Measurements from ENCODE around the gene DRC3.
A peak's percentile ranks its signal among the peaks of the same experiment; 100 is the strongest.
"Not testable (repeated sequence)": the region's sequence is repeated elsewhere in the genome, so short reads cannot be mapped to it uniquely, and the experiment has no call there.

Gene DRC3

GRCh38 chr17:17942846-17943245 is 29.8 kb upstream of the DRC3 start:
- peak; percentile 56 for DNase-seq

GRCh38 chr17:17943281-17943984 is 29.2 kb upstream of the DRC3 start:
- peak; percentile 41 for DNase-seq

DNA sequence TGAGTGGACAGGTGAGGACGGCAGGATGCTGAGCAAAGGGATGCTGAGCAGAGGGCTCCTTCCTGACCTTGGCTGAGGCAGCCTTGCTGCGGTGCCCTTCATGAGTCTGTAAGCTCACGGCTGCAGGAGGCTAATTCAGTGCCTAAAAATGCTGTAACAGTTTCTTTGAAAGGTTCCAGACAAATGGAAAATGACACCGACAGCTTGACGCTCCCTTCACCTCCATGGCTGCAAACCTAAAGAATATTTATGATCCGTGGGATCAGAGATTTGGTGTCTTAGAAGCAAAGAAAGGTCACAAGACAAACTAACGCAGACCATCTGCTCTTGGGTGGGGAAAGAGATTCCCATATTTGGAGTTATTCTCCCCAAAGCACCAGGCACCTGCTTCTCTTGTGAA is 28.4 kb upstream of the DRC3 start:
- DNase-seq = peak; percentile 41

DNA sequence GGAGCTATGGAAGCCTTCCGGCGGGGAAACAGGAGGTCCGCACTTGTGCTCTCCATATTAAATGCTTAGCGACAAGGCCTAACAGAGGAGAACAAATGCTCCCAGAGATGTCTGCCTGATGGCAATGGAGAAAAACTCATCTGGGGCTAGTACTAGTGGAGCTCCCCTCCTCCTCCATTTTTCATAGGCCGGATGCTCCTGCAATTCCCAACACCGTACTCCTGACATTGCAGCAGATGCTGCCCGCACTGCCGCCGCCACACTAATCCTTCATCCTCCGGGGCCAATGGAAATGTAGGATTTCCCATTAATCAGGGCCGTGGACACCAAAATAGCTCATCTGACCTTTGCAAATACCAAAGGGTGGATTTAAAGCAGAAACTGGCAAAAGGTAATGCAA is 27.9 kb upstream of the DRC3 start:
- peak; percentile 75 for DNase-seq

DNA sequence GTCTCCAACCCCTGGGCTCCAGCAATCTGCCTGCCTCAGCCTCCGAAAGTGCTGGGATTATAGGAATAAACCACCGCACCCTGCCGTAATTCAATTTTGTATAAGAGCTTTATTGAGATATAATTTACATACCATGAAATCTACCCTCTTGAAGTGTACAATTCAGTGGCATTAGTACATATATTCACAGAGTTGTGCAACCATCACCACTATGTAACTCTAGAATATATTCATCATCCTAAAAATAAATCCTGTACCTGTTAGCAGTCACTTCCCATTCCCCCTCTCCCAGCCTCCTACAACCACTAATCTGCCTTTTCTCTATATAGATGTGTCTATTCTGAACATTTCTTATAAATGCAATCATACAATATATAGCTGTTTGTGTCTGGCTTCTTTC is 26.6 kb upstream of the DRC3 start:
- DNase-seq = peak; percentile 38

DNA sequence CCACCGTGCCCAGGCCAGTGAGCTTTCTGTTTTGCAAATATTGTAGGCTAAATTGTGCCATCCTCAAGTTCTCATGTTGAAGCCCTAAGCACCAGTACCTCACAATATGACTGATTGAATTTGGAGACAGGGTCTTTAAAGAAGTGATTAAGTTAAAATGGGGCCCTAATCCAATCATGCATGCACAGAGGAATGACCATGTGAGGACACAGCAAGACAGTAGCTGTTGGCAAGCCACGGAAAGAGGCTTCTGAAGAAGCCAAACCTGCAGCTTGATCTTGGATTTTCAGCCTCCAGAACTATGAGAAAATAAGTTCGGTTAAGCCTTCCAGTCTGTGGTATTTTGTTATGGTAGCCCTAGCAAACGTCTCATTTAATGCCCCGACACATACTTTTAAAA is 25.4 kb upstream of the DRC3 start:
- DNase-seq = peak; percentile 94

GRCh38 chr17:17947966-17948365 is 24.7 kb upstream of the DRC3 start:
- no peak for DNase-seq

DNA sequence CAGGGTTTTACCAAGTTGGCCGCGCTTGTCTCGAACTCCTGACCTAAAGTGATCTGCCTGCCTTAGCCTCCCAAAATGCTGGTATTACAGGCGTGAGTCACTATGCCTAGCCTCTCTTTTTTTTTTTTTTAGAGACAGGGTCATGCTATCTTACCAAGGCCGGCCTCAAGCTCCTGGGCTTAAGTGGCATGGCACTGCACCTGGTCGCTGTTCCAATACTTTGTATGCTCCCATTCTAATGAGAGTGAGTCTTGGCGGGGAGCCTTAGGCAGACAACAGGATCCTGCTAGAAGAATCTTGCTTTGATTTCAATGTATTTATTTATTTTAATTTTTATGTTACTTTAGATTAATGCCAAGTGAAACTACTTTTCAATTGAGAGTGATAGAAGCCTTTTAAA is 22.3 kb upstream of the DRC3 start:
- no peak for DNase-seq

- no peak for DNase-seq
Observed at GRCh38 chr17:17950806-17951205, 21.9 kb upstream of the DRC3 start.

GRCh38 chr17:17951524-17951923 is 21.1 kb upstream of the DRC3 start:
- no peak for DNase-seq

- DNase-seq = no peak
Observed at GRCh38 chr17:17952691-17953090, 20.0 kb upstream of the DRC3 start.

DNA sequence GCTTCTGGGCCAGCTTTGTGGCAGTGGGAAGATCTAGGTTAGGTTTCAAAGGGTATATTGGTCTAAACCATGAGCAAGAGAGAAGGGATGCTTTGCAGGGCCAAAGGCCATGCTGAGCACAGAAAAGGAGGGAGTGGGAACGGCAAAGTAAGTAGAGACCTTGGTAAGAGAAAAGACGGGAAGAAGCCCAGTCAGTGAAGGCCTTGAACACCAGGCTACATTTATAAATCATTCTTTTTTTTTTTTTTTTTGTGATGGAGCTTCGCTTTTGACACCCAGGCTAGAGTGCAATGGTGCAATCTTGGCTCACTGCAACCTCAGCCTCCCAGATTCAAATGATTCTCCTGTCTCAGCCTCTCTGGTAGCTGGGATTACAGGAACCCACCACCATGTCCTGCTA is 18.6 kb upstream of the DRC3 start:
- no peak for DNase-seq

DNA sequence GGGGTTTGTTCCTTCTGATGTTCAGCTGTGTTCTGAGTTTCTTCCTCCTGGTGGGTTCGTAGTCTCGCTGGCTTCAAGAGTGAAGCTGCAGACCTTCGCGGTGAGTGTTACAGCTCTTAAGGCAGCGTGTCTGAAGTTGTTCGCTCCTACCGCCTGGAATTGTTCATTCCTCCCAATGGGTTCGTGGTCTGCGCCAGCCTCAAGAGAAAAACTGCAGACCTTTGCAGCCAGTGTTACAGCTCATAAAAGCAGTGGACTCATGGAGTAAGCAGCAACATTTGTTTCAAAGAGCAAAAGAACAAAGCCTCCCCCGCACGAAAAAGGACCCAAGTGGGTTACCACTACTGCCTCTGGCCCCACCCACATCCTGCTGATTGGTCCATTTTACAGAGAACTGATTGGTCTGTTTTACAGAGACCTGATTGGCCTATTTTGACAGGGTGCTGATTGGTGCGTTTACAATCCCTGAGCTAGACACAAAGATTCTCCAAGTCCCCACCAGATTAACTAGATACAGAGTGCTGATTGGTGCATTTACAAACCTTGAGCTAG is 16.8 kb upstream of the DRC3 start:
- not testable (repeated sequence) for DNase-seq

- DNase-seq = no peak
Observed at GRCh38 chr17:17957584-17957916, 15.1 kb upstream of the DRC3 start.

DNA sequence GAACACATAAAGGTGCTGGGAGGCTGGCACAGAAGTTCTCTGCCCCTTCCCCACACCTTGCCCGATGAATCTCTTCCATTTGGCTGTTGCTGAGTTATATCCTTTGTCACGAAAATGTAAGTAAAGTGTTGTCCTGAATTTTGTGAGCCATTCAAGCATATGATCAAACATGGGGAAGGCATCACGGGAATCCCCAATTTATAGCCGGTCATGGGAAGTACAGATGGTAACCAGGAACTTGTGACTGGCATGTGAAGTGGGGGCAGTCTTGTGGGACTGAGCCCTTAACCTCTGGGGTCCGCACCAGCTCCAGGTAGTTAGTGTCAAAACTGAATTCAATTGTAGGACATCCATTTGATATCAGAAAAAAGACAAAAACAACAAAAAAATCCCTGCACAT is 13.7 kb upstream of the DRC3 start:
- DNase-seq = no peak

- DNase-seq = no peak
Observed at GRCh38 chr17:17959520-17960361, 12.9 kb upstream of the DRC3 start.

DNA sequence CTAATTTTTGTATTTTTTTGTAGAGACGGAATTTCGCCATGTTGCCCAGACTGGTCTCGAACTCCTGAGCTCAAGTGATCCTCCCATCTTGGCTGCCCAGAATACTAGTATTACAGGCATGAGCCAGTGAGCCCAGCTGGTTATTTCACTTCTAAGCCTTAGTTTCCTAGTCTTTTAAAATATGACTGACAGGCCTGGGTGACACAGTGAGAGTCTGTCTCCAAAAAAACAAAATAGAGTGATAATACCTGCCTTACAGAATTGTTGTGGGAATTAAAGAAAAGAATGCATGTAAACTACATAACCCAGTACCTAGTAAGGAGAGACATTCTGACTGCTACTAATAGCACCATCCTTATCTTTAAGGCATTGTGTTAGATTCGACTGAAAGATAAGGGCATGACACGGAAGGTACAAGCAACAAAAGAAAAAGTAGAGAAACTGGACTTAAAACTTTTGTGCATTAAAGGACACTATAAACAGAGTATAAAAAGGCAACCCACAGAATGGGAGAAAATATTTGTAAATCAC is 12.1 kb upstream of the DRC3 start:
- no peak for DNase-seq

GRCh38 chr17:17963066-17963465 is 9.6 kb upstream of the DRC3 start:
- no peak for DNase-seq

GRCh38 chr17:17963694-17964436 is 8.8 kb upstream of the DRC3 start:
- DNase-seq = no peak

DNA sequence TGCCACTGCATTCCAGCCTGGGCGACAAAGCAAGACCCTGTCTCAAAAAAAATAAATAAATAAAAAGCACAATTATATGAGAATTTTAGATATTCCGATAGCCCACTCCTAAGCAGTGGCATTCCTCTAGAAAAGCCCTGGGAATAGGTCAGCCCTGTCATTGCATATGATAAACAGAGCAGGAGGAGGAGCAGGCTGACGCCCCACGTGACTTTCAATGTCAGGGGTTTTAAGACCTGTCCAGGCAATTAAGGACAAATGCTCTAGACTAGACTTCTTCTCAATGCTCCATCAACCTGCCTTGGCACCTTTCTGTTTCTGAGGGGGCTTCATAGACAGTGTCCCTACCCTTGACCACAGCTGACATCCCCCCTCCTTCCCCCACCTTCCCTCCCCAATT is 8.0 kb upstream of the DRC3 start:
- DNase-seq = no peak

DNA sequence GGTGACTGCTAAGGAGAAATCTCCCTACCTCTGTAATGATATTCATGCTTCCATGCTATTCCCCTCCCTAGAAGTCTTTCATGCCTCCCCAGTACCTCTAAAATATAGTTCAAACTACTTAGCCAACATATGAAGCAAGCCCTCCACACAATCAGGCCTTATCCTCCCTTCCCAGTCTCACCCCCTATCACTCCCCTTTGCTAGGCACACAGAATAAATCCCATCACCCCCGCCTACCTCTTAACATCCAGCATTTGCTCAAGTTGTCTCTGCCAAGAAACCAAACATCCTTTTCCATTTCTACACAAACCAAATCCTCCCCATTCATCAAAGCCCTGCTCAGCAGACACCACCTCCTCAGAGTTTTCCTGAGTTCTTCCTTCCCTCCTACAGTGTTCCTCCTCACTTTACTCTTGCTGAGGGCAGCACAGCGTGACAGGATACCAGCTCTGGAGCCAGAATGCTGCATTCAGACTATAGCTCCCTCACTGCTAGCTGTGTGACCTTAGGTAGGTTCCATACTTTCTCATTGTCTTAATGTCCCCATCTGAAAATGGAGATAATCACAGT is 7.4 kb upstream of the DRC3 start:
- no peak for DNase-seq

GRCh38 chr17:17966399-17966798 is 6.3 kb upstream of the DRC3 start:
- DNase-seq = no peak
